Stimulated activated CD4-positive, alpha-beta T cell treated with anti-CD3 and anti-CD28 coated beads, Interleukin-15, amount 100 ng/mL, for 24 hours (primary cell): ENCODE measurements around the gene MTERF4.

ENCODE experiments used
- DNase-seq: peaks from one replicate; pipeline ENCODE4 v3.0.0-alpha.2; 2020

MTERF4 gene

DNA sequence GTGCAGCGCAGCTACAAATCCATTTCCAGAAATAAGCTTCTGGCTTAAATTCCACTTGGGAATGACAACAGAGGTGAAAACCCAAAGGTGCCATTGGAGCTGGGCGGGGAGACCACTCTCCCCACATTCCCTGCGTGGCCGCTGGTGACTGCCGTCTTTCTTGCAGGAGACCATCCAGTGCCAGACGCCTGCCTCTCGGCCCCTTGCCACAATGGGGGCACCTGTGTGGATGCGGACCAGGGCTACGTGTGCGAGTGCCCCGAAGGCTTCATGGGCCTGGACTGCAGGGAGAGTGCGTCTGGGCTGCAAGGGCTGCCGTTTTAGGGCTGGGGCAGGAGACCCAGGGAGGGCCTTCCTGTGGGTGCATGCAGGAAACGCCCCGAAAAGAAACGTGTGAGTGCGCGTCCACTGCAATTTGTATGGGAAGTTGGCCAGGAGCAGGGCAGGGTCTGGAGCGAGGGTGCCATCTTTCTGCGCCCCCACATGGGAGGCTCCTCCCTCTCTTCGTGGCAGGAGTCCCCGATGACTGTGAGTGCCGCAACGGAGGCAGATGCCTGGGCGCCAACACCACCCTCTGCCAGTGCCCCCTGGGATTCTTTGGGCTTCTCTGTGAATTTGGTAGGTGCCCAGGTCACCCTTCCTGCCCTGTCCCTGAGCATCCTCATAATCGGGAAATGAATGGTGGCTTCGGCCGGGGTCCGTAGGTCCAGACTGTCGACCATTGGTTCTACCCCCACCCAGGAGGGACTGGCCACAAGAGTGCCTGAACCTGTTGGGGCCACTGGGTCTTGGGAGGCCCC, 53.7 kb downstream of the MTERF4 start:
- DNase-seq = no peak

GRCh38 chr2:241047253-241048010, 54.7 kb downstream of the MTERF4 start:
- DNase-seq = no peak
